ENCODE measurements around the gene EDA2R.

EDA2R gene

GRCh38 chrX:66638591-66639500 lies at the start of gene EDA2R:
EDA2R (minus strand) TSS chrX:66639078; CDS start chrX:66616020, 23,058 bp downstream.
- H3K9ac ChIP-seq: peak within 1 kb of the TSS; percentile 25; the same call in 1 of the 2 replicates
- H3K4me2 ChIP-seq: peak within 1 kb of the TSS; percentile 63
- no peak within 1 kb of the TSS for H3K27ac ChIP-seq
- no peaks in the 10 kb centered on the region for H3K4me1 ChIP-seq (ENCODE audit: low read depth, poor library complexity, severe bottlenecking)
- no peaks in the 10 kb centered on the region for H4K20me1 ChIP-seq (ENCODE audit: insufficient read depth)
- TF ChIP-seq CTCF (conservative IDR thresholded peaks at IDR 0.05; ENCODE audit: low read depth, low read length): no peak
- H3K27me3 ChIP-seq (ENCODE audit: insufficient read depth, low read depth): no peaks in the 10 kb centered on the region
- H2AFZ ChIP-seq (ENCODE audit: low read depth): peak within 1 kb of the TSS; percentile 83
- no peak within 1 kb of the TSS for H3K4me3 ChIP-seq (IDR thresholded peaks at IDR 0.05; ENCODE audit: insufficient read depth, low read depth, low read length)
- H3K36me3 ChIP-seq (ENCODE audit: insufficient read depth): no peaks in the 10 kb centered on the region
- H3K79me2 ChIP-seq (ENCODE audit: insufficient read depth, low read depth): no peaks in the 10 kb centered on the region

- TF ChIP-seq CTCF (conservative IDR thresholded peaks at IDR 0.05; ENCODE audit: low read depth, low read length): no peak
- H3K27ac ChIP-seq: no peak overlapping the region
Measured at GRCh38 chrX:66684196-66684595, 45.3 kb upstream of the EDA2R start.

GRCh38 chrX:66680451-66680850 lies 41.6 kb upstream of the EDA2R start:
- Histone ChIP-seq H3K4me1 (ENCODE audit: low read depth, poor library complexity, severe bottlenecking) (peaks cover 28% of the 10 kb centered on the region), H3K4me3 (IDR thresholded peaks at IDR 0.05; ENCODE audit: insufficient read depth, low read depth, low read length) (no peak overlapping the region), H3K79me2 (ENCODE audit: insufficient read depth, low read depth) (no peaks in the 10 kb centered on the region), H3K9ac (no peak overlapping the region), H2AFZ (ENCODE audit: low read depth) (no peak overlapping the region), H3K4me2 (no peak overlapping the region), H3K27me3 (ENCODE audit: insufficient read depth, low read depth) (no peaks in the 10 kb centered on the region), H4K20me1 (ENCODE audit: insufficient read depth) (no peaks in the 10 kb centered on the region), H3K36me3 (ENCODE audit: insufficient read depth) (no peaks in the 10 kb centered on the region), H3K27ac (no peak overlapping the region)
- TF ChIP-seq CTCF (conservative IDR thresholded peaks at IDR 0.05; ENCODE audit: low read depth, low read length): no peak

More at GRCh38 chrX:66684196-66684595, 45.3 kb upstream of the EDA2R start:
- Histone ChIP-seq H3K4me3 (IDR thresholded peaks at IDR 0.05; ENCODE audit: insufficient read depth, low read depth, low read length) (no peak overlapping the region), H3K4me1 (ENCODE audit: low read depth, poor library complexity, severe bottlenecking) (no peaks in the 10 kb centered on the region), H2AFZ (ENCODE audit: low read depth) (no peak overlapping the region), H4K20me1 (ENCODE audit: insufficient read depth) (no peaks in the 10 kb centered on the region), H3K4me2 (no peak overlapping the region), H3K27me3 (ENCODE audit: insufficient read depth, low read depth) (no peaks in the 10 kb centered on the region), H3K36me3 (ENCODE audit: insufficient read depth) (no peaks in the 10 kb centered on the region), H3K79me2 (ENCODE audit: insufficient read depth, low read depth) (no peaks in the 10 kb centered on the region), H3K9ac (no peak overlapping the region)

- Histone ChIP-seq H3K4me3 (IDR thresholded peaks at IDR 0.05; ENCODE audit: insufficient read depth, low read depth, low read length) (no peak overlapping the region), H3K4me2 (peak overlapping the region; percentile 71; the same call in 1 of the 2 replicates), H3K4me1 (ENCODE audit: low read depth, poor library complexity, severe bottlenecking) (peaks cover 58% of the 10 kb centered on the region)
Measured at GRCh38 chrX:66677430-66677829, 38.6 kb upstream of the EDA2R start.

More at GRCh38 chrX:66677430-66677829, 38.6 kb upstream of the EDA2R start:
- H3K36me3 ChIP-seq (ENCODE audit: insufficient read depth): no peaks in the 10 kb centered on the region
- no peaks in the 10 kb centered on the region for H3K27me3 ChIP-seq (ENCODE audit: insufficient read depth, low read depth)
- no peak overlapping the region for H2AFZ ChIP-seq (ENCODE audit: low read depth)
- no peaks in the 10 kb centered on the region for H3K79me2 ChIP-seq (ENCODE audit: insufficient read depth, low read depth)
- H4K20me1 ChIP-seq (ENCODE audit: insufficient read depth): no peaks in the 10 kb centered on the region
- TF ChIP-seq CTCF (conservative IDR thresholded peaks at IDR 0.05; ENCODE audit: low read depth, low read length): no peak
- H3K9ac ChIP-seq: no peak overlapping the region
- H3K27ac ChIP-seq: peak overlapping the region; percentile 65; the same call in 1 of the 2 replicates

Measured in KMS-11 (cell line).